Nephron progenitor cell (in vitro differentiated cells): ENCODE results near the gene ABHD4.

ENCODE experiments used
- DNase-seq: peaks from one replicate; pipeline ENCODE4 v3.0.0; 2021
- H3K27ac Mint-ChIP-seq: 2 replicates; pipeline ENCODE4 v1.8.0; 2021; ENCODE audit warnings: mild to moderate bottlenecking, moderate library complexity, mixed read lengths
- H3K27me3 Mint-ChIP-seq: 2 replicates; pipeline ENCODE4 v1.8.0; 2021; ENCODE audit warnings: mild to moderate bottlenecking, low read depth, mixed read lengths; ENCODE audit not compliant: poor library complexity
- H3K36me3 Mint-ChIP-seq: 2 replicates; pipeline ENCODE4 v1.8.0; 2021; ENCODE audit warnings: low read depth, mixed read lengths
- H3K4me1 Mint-ChIP-seq: 2 replicates; pipeline ENCODE4 v1.8.0; 2021; ENCODE audit warnings: mixed read lengths
- H3K4me3 Mint-ChIP-seq: 2 replicates; pipeline ENCODE4 v1.8.0; 2021; ENCODE audit warnings: mild to moderate bottlenecking, moderate library complexity, mixed read lengths
- H3K9me3 Mint-ChIP-seq: 2 replicates; pipeline ENCODE4 v1.8.0; 2021; ENCODE audit warnings: mild to moderate bottlenecking, moderate library complexity, mixed read lengths
- TF ChIP-seq, protein P1 (sequence below): fragments of 200-600 bp; sonication (generic); IDR thresholded peaks from 2 replicates; pipeline ENCODE4 v1.5.0; 2021; ENCODE audit warnings: antibody characterized with exemption

The ABHD4 gene

DNA sequence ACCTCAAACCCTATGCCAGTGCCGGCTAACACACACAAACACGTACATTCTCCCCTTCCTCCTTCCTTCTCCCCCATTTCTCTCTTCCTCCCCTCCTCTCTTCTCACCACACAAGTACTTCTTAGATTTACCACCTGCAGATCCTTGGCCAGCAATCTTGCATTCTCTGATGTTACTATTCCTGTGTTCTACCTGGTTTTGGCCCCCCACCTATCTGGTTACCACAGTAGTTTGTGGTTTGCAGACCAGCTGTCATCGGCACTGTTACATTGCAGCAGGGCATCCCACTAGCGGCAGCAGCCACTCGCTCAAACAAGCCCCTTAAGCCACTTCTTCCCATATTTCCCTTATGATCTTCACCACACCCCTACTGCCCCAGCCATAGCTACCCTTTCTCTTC, 3.9 kb downstream of the ABHD4 start:
- no peak for DNase-seq
- peaks cover 31% of the 10 kb centered on the region for H3K4me1 Mint-ChIP-seq
- H3K27ac Mint-ChIP-seq, result no peak overlapping the region
- H3K4me3 Mint-ChIP-seq, result no peak overlapping the region
- H3K27me3 Mint-ChIP-seq, result peaks cover 6% of the 10 kb centered on the region
- peaks cover 42% of the 10 kb centered on the region for H3K36me3 Mint-ChIP-seq
- no peaks in the 10 kb centered on the region for H3K9me3 Mint-ChIP-seq
- TF ChIP-seq, protein P1, sequence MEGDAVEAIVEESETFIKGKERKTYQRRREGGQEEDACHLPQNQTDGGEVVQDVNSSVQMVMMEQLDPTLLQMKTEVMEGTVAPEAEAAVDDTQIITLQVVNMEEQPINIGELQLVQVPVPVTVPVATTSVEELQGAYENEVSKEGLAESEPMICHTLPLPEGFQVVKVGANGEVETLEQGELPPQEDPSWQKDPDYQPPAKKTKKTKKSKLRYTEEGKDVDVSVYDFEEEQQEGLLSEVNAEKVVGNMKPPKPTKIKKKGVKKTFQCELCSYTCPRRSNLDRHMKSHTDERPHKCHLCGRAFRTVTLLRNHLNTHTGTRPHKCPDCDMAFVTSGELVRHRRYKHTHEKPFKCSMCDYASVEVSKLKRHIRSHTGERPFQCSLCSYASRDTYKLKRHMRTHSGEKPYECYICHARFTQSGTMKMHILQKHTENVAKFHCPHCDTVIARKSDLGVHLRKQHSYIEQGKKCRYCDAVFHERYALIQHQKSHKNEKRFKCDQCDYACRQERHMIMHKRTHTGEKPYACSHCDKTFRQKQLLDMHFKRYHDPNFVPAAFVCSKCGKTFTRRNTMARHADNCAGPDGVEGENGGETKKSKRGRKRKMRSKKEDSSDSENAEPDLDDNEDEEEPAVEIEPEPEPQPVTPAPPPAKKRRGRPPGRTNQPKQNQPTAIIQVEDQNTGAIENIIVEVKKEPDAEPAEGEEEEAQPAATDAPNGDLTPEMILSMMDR, result no peak

DNA sequence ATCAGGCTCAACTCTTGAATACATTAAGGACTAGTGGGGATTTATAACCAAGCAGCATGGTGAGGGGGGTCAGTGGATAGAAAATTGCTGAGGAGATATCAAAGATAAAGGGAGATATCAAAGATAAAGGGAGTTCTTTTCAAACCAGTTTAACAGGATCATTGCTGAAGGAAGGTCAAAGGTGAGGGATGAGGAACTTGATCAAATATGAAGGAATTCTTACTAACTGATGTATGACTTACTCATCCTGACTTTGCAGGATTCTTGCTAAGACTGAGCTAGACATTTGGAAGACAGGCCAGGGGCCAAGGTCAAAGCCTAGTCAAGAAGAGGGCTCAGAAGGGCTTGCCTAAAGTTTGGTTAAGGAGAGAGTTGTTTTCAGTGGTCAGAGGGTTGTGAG, 4.8 kb downstream of the ABHD4 start:
- Mint-ChIP-seq H3K9me3 (no peaks in the 10 kb centered on the region), H3K27me3 (peaks cover 6% of the 10 kb centered on the region), H3K27ac (no peak overlapping the region), H3K36me3 (peaks cover 48% of the 10 kb centered on the region), H3K4me3 (no peak overlapping the region), H3K4me1 (peaks cover 24% of the 10 kb centered on the region)
- DNase-seq, result no peak
- TF ChIP-seq, protein P1, result no peak

DNA sequence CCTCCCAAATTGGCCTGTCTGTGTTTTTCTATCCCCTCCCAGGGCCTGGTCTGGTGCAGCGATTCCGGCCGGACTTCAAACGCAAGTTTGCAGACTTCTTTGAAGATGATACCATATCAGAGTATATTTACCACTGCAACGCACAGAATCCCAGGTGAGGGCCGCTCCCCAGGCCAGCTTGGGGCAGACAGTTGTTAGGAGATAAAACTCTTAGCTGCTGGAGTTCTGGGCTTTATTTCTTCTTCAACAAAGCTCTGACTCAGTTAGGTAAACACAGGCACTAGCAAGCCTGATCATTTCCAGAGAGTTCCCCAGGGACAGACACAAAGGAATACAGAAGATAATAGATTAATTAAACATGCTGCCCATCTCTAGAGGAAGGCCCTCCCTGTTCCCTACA, 8.3 kb downstream of the ABHD4 start:
- H3K4me1 Mint-ChIP-seq, result no peaks in the 10 kb centered on the region
- H3K9me3 Mint-ChIP-seq, result no peaks in the 10 kb centered on the region
- no peak overlapping the region for H3K4me3 Mint-ChIP-seq
- no peak for DNase-seq
- peaks cover 68% of the 10 kb centered on the region for H3K36me3 Mint-ChIP-seq
- TF ChIP-seq, protein P1, result no peak
- H3K27ac Mint-ChIP-seq, result no peak overlapping the region
- no peaks in the 10 kb centered on the region for H3K27me3 Mint-ChIP-seq

DNA sequence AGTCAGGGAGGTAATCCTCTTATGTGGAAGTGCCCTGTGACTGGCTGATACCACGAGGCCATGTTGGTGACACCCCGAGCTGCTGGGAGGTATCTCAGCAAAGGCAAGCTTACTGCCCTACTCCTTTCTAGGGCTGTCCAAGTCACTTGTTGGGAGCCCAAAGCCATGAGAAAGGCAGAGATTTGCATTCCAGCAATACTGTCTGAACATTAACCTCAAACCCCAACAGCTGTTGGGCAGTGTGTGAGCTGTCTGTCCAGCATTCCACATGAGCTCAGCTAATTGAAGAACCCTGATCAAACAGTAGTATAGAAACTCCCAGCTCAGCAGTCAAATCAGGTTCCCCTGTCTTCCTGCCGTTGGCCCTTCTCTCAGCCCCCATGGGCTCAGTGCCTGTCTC, 9.2 kb downstream of the ABHD4 start:
- DNase-seq, result no peak
- H3K27ac Mint-ChIP-seq, result no peak overlapping the region

DNA sequence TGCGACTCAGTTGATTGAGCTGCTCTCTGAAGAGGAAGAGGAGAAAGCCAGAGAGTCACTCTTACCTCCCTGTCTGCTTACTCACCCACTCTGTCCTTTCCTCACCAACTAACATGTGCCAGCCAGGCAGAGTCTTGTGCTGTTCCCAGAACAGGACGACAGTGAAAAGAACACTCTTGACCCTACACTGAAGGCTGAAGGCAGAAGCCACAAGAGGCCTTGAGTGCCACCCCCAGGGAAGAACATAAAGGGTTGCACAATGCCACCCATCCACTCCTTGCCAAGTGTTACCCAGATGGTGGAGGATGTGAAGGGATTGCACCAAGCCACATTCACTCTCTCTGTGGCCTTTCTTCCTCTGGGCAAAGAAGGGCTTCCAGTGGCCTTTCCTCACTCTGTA, 12.8 kb downstream of the ABHD4 start:
- Mint-ChIP-seq H3K9me3 (no peaks in the 10 kb centered on the region), H3K27ac (no peak overlapping the region), H3K27me3 (no peaks in the 10 kb centered on the region), H3K36me3 (peaks cover 38% of the 10 kb centered on the region), H3K4me1 (peaks cover 23% of the 10 kb centered on the region), H3K4me3 (no peak overlapping the region)
- TF ChIP-seq, protein P1, result no peak
- DNase-seq, result no peak

More for the DNA sequence above, 9.2 kb downstream of the ABHD4 start:
- no peaks in the 10 kb centered on the region for H3K9me3 Mint-ChIP-seq
- peaks cover 68% of the 10 kb centered on the region for H3K36me3 Mint-ChIP-seq
- H3K4me3 Mint-ChIP-seq, result no peak overlapping the region
- no peaks in the 10 kb centered on the region for H3K27me3 Mint-ChIP-seq
- H3K4me1 Mint-ChIP-seq, result no peaks in the 10 kb centered on the region
- TF ChIP-seq, protein P1, result no peak

DNA sequence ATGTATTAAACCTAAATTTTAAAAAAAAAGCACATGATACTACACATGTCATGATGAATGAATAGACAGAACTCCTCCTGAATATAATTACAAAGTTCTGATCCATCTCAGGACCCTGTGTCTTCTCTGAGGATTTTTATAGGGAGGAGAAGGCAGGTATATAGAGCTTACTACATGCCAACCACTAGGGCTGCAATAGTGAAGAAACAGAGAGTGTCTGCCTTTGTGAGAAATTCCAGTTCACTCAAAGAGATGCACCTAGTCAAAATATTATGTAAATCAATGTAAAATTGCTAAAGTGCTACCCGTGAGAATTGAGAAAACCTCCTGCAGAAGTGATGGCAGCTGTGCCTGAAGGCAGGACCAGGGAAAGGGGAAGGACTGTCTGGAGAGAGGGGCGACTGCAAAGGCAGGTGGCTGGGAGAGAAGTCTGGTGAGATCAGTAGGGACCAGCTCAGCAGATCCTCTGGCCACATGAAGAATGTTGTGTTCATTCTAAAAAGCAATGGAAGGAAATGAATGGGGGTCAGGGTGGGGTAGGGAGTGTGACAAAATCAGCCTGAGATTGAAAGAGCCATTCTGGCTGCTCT, 15.1 kb downstream of the ABHD4 start:
- H3K27me3 Mint-ChIP-seq, result no peaks in the 10 kb centered on the region
- H3K4me1 Mint-ChIP-seq, result peaks cover 23% of the 10 kb centered on the region
- peak overlapping the region; percentile 98 for H3K27ac Mint-ChIP-seq
- DNase-seq, result no peak
- H3K36me3 Mint-ChIP-seq, result peaks cover 27% of the 10 kb centered on the region
- TF ChIP-seq, protein P1, result no peak
- H3K4me3 Mint-ChIP-seq, result peak overlapping the region; percentile 60
- H3K9me3 Mint-ChIP-seq, result peaks cover 15% of the 10 kb centered on the region
